Keratinocyte (primary cell): Measurements from ENCODE around the gene ARPC1A. TPM values are rescaled to one million over a fixed set of nuclear protein-coding genes. Genes with fewer than 3 reads are reported as not detected.

Experiments
- DNase-seq: peaks from one replicate; pipeline ENCODE4 v3.0.0-alpha.2; 2011; ENCODE audit warnings: low read depth, missing footprints, low spot score
- FAIRE-seq: peaks from 2 replicates; lab custom pipeline; 2011; peaks lifted over from hg19 to GRCh38; lab: Jason Lieb, UNC
- H2AFZ ChIP-seq: 2 replicates; pipeline ENCODE4 v1.6.0; 2012; ENCODE audit warnings: low read length, control low read depth, inconsistent platforms; ENCODE audit not compliant: control insufficient read depth
- H3K27ac ChIP-seq: 2 replicates; pipeline ENCODE4 v1.5.1; 2011; ENCODE audit warnings: low read length; ENCODE audit not compliant: control insufficient read depth, insufficient read depth
- H3K27me3 ChIP-seq: 3 replicates; pipeline ENCODE4 v1.6.0; 2011; ENCODE audit warnings: low read length; ENCODE audit not compliant: control insufficient read depth, insufficient read depth; ENCODE audit errors: extremely low read depth
- H3K36me3 ChIP-seq, 2 experiments: 2 replicates in 1 of 2; 3 replicates in 1 of 2; pipeline ENCODE4 v1.5.1; 2011; ENCODE audit warnings: low read length in 2 of 2, mild to moderate bottlenecking in 1 of 2; ENCODE audit not compliant: control insufficient read depth in 2 of 2, insufficient read depth in 2 of 2; ENCODE audit errors: extremely low read depth in 1 of 2
- H3K4me1 ChIP-seq: 3 replicates; pipeline ENCODE4 v1.5.1; 2011; ENCODE audit warnings: low read length; ENCODE audit not compliant: control insufficient read depth, insufficient read depth; ENCODE audit errors: extremely low read depth
- H3K4me2 ChIP-seq: 3 replicates; pipeline ENCODE4 v1.6.0; 2011; ENCODE audit warnings: low read depth, low read length; ENCODE audit not compliant: control insufficient read depth, insufficient read depth; ENCODE audit errors: extremely low read depth
- H3K4me3 ChIP-seq, 3 experiments: fragments of 200-600 bp in 1 of 3; sonication (generic) in 1 of 3; 2 replicates in 2 of 3; 3 replicates in 1 of 3; pipeline ENCODE4 v1.5.1; 2011 to 2016; ENCODE audit warnings: low read length in 3 of 3, mild to moderate bottlenecking in 3 of 3, control low read depth in 2 of 3, inconsistent platforms in 1 of 3, low read depth in 1 of 3, mixed read lengths in 1 of 3, mixed run types in 1 of 3, moderate library complexity in 1 of 3; ENCODE audit not compliant: control insufficient read depth in 2 of 3, insufficient read depth in 2 of 3; ENCODE audit errors: extremely low read depth in 1 of 3
- H3K79me2 ChIP-seq: 2 replicates; pipeline ENCODE4 v1.6.0; 2012; ENCODE audit warnings: low read length; ENCODE audit not compliant: control insufficient read depth, insufficient read depth
- H3K9ac ChIP-seq: 3 replicates; pipeline ENCODE4 v1.6.0; 2011; ENCODE audit warnings: low read length; ENCODE audit not compliant: control insufficient read depth, insufficient read depth; ENCODE audit errors: extremely low read depth
- H3K9me1 ChIP-seq: 3 replicates; pipeline ENCODE4 v1.6.0; 2011; ENCODE audit warnings: low read length; ENCODE audit not compliant: control insufficient read depth, insufficient read depth; ENCODE audit errors: extremely low read depth
- H3K9me3 ChIP-seq: 2 replicates; pipeline ENCODE4 v1.5.1; 2012; ENCODE audit warnings: low read depth, low read length; ENCODE audit not compliant: control insufficient read depth
- H4K20me1 ChIP-seq: 3 replicates; pipeline ENCODE4 v1.6.0; 2011; ENCODE audit warnings: low read length; ENCODE audit not compliant: control insufficient read depth, insufficient read depth; ENCODE audit errors: extremely low read depth
- EZH2 ChIP-seq: IDR thresholded peaks from one replicate; pipeline ENCODE4 v1.6.1; 2012; ENCODE audit warnings: inconsistent platforms, mild to moderate bottlenecking, low read length, moderate library complexity
- dilution Hi-C: fragments of 300-500 bp; cut with MboI; formaldehyde crosslinking; loops from one replicate; pipeline ENCODE4 v1.7.0; 2020; ENCODE audit warnings: low sequenced_read_pairs; ENCODE audit not compliant: extremely low pct_ligation_motif_present
- polyA plus RNA-seq, 5 experiments: library from polyadenylated mRNA; depleted of rRNA in 3 of 5; stranded (reverse) in 3 of 5; stranded (forward) in 1 of 5; unstranded in 1 of 5; fragments of >200 nt; gene quantifications; 1 replicate in 1 of 5; 2 replicates in 3 of 5; 3 replicates in 1 of 5; pipeline versions ENCODE4 v1.2.1 to v1.2.3, GENCODE V29; 2011 to 2012; ENCODE audit warnings: missing spikeins in 2 of 5, low read depth in 1 of 5, low replicate concordance in 1 of 5
- TF ChIP-seq, protein P1 (sequence below), 3 experiments: IDR thresholded peaks in 1 of 3; conservative IDR thresholded peaks in 1 of 3; optimal IDR thresholded peaks in 1 of 3; 2 replicates in 2 of 3; 3 replicates in 1 of 3; pipeline versions ENCODE3 to v1.5.1; 2011; ENCODE audit warnings: low read length in 3 of 3, mild to moderate bottlenecking in 3 of 3, moderate library complexity in 2 of 3, control low read depth in 1 of 3, inconsistent platforms in 1 of 3; ENCODE audit not compliant: insufficient read depth in 2 of 3; ENCODE audit errors: extremely low read depth in 1 of 3

ARPC1A gene
- polyA plus RNA-seq, 1 donor (not counting 4 experiments of a cell fraction or from before 2014, with no cell fraction given) = 133 TPM

DNA sequence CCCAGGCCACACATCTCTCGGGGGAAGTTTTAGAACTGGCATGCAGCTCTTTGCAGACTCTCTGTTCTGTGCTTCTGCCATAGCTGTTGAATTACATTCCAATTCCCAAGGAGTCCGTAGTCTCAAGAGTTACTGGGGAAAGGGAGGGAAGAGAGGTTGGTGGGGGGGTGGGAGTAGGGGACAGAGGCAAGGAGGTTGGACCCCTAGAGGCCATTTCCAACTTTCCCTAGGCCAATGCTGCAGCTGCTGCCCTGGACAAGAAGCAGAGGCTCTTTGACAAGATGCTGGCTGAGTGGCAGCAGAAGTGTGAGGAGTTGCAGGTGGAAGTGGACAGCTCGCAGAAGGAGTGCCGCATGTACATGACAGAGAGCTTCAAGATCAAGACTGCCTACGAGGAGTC lies 29.2 kb upstream of the ARPC1A start:
- Histone ChIP-seq H3K9ac (no peak overlapping the region), H2AFZ (no peak overlapping the region), H3K4me1 (no peaks in the 10 kb centered on the region), H3K9me1 (no peaks in the 10 kb centered on the region), H4K20me1 (no peaks in the 10 kb centered on the region), H3K27me3 (no peaks in the 10 kb centered on the region), H3K36me3 (no peaks in the 10 kb centered on the region), H3K79me2 (no peaks in the 10 kb centered on the region), H3K9me3 (no peaks in the 10 kb centered on the region), H3K4me3 (no peak overlapping the region), H3K4me2 (no peak overlapping the region), H3K27ac (no peak overlapping the region)
- FAIRE-seq (no peak), DNase-seq (no peak)
- dilution Hi-C loops = no loop called here
- TF ChIP-seq, protein P1, sequence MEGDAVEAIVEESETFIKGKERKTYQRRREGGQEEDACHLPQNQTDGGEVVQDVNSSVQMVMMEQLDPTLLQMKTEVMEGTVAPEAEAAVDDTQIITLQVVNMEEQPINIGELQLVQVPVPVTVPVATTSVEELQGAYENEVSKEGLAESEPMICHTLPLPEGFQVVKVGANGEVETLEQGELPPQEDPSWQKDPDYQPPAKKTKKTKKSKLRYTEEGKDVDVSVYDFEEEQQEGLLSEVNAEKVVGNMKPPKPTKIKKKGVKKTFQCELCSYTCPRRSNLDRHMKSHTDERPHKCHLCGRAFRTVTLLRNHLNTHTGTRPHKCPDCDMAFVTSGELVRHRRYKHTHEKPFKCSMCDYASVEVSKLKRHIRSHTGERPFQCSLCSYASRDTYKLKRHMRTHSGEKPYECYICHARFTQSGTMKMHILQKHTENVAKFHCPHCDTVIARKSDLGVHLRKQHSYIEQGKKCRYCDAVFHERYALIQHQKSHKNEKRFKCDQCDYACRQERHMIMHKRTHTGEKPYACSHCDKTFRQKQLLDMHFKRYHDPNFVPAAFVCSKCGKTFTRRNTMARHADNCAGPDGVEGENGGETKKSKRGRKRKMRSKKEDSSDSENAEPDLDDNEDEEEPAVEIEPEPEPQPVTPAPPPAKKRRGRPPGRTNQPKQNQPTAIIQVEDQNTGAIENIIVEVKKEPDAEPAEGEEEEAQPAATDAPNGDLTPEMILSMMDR (optimal IDR thresholded peaks at IDR 0.05 in 1 of 3, IDR thresholded peaks at IDR 0.05 in 1 of 3, conservative IDR thresholded peaks at IDR 0.05 in 1 of 3; ENCODE audit: extremely low read depth in 1 of 3, insufficient read depth in 2 of 3, low read length in 3 of 3) = no peak
- no peak for TF ChIP-seq EZH2

DNA sequence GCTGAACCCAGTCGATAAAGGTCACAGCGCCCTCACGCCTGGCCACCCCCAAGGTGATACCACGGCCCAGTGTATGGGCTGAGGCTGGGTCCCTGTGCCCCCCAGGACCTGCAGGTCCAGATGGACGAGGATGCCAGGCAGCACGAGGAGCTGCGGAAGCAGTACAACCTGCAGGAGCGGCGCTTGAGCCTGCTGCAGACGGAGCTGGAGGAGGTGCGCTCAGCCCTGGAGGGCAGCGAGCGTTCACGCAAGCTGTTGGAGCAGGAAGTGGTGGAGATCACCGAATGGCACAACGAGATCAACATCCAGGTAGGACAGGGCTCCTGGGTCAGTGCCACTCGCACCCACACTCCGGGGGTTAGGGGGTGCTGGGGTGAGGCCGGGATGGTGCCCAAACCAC lies 24.2 kb upstream of the ARPC1A start:
- DNase-seq (no peak), FAIRE-seq (no peak)
- Histone ChIP-seq H3K9ac (no peak overlapping the region), H3K9me3 (no peaks in the 10 kb centered on the region), H3K9me1 (no peaks in the 10 kb centered on the region), H4K20me1 (no peaks in the 10 kb centered on the region), H3K4me1 (no peaks in the 10 kb centered on the region), H3K27me3 (no peaks in the 10 kb centered on the region), H3K36me3 (no peaks in the 10 kb centered on the region), H3K79me2 (no peaks in the 10 kb centered on the region), H3K27ac (no peak overlapping the region), H3K4me2 (no peak overlapping the region), H3K4me3 (no peak overlapping the region), H2AFZ (no peak overlapping the region)
- no peak for TF ChIP-seq EZH2
- TF ChIP-seq, protein P1 (optimal IDR thresholded peaks at IDR 0.05 in 1 of 3, IDR thresholded peaks at IDR 0.05 in 1 of 3, conservative IDR thresholded peaks at IDR 0.05 in 1 of 3; ENCODE audit: extremely low read depth in 1 of 3, insufficient read depth in 2 of 3, low read length in 3 of 3) = no peak
- dilution Hi-C loops = loop anchor here (25.0 kb wide), 1 partner anchor 239 kb away; no protein-coding TSS in a partner anchor
